HEK293T (cell line): ENCODE results near the gene GJA4.

Experiments used
- ARNT ChIP-seq: fragments of 450-650 bp; IDR thresholded peaks from 2 replicates; pipeline ENCODE4 v1.6.1; 2017; ENCODE audit warnings: mild to moderate bottlenecking
- BHLHE40 ChIP-seq: fragments of 450-650 bp; IDR thresholded peaks from 2 replicates; pipeline ENCODE4 v1.6.1; 2016; ENCODE audit warnings: mild to moderate bottlenecking, moderate library complexity, borderline replicate concordance
- FOXA1 ChIP-seq: fragments of 450-650 bp; IDR thresholded peaks from 2 replicates; pipeline ENCODE4 v1.6.1; 2016; ENCODE audit warnings: mild to moderate bottlenecking
- FOXK2 ChIP-seq: fragments of 450-650 bp; IDR thresholded peaks from 2 replicates; pipeline ENCODE4 v1.6.1; 2016; ENCODE audit warnings: mild to moderate bottlenecking
- FOXM1 ChIP-seq: fragments of 450-650 bp; IDR thresholded peaks from 2 replicates; pipeline ENCODE4 v1.6.1; 2017; ENCODE audit warnings: mild to moderate bottlenecking, borderline replicate concordance
- NFRKB ChIP-seq: fragments of 450-650 bp; IDR thresholded peaks from 2 replicates; pipeline ENCODE4 v1.6.1; 2016; ENCODE audit warnings: mild to moderate bottlenecking, moderate library complexity
- SP1 ChIP-seq: fragments of 450-650 bp; IDR thresholded peaks from 2 replicates; pipeline ENCODE4 v1.6.1; 2017
- SUZ12 ChIP-seq: fragments of 450-650 bp; IDR thresholded peaks from 2 replicates; pipeline ENCODE4 v1.6.1; 2016; ENCODE audit warnings: mild to moderate bottlenecking
- TARDBP ChIP-seq: fragments of 450-650 bp; IDR thresholded peaks from 2 replicates; pipeline ENCODE4 v1.6.1; 2016
- ZNF384 ChIP-seq: fragments of 450-650 bp; IDR thresholded peaks from 2 replicates; pipeline ENCODE4 v1.6.1; 2016

DNA sequence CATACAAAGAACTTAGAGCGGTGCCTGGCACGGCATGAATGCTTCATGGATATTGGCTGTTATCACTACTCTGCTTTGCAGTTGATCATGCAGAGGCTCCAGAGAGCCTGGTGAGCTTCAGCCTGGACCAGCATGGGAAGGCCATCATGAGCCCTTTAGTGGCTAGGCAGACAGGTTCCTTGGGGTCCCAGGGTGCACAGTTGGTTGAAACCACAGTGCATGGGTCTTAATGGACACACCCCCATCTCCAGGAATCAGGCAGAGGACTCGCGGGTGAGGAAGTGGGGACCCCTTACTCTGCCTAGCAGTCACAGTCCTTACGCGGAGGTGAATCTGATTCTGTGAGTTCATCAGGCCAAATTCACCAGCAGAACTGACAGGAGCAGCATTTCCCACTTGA, 36.8 kb upstream of the GJA4 start:
- TF ChIP-seq BHLHE40 (no peak), TARDBP (no peak), ARNT (no peak), SP1 (no peak), FOXK2 (no peak), SUZ12 (no peak), FOXA1 (no peak), ZNF384 (no peak), FOXM1 (no peak), NFRKB (no peak)
